ENCODE results near the gene ARHGAP18. TPM values are rescaled to one million over a fixed set of nuclear protein-coding genes. Genes with fewer than 3 reads are reported as not detected.

Gene ARHGAP18
- total RNA-seq, 1 experiment from 2014 or later: 1.6 TPM

DNA sequence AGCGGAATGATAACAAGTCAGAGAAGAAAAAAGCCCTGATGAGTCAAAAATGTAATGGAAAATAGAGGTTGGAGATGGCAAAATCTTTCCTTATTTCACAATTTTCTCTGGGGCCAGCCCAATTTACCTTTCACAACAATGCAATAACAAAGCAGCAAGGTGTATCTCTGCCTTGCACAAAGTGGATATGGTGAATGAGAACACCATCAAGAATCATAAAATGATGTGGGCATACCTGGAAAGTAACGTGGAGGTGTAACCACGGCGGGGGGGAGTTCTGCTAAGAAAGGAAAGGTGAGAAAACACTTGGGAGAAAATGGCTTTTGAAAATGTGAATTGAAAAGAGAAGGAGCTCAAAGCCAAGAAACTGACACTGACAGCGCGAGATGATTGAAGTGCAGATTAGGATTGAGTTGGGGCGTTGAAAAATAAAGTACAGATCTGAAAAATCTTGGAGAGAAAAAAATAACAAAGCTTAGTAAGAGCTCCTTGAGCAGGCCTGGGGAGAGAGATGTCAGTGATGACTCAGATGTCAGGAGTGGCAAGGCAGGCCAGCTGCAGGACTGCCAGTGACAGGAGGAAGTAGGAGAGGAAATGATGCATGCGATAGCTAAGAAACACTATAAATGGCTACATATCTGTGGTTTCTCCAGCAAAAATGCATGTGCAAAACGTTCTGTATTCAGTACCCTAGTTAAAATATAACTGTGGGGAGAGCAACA lies 26.2 kb downstream of the ARHGAP18 start:
- Histone ChIP-seq H3K27ac (ENCODE audit: low read length) (peak overlapping the region; percentile 86), H3K4me1 (ENCODE audit: low read length) (peaks cover 46% of the 10 kb centered on the region), H3K9ac (ENCODE audit: low read length) (peak overlapping the region; percentile 45), H3K4me2 (ENCODE audit: low read depth, low read length, poor library complexity, severe bottlenecking) (peak overlapping the region; percentile 82), H3K27me3 (ENCODE audit: low read length) (no peaks in the 10 kb centered on the region), H3K36me3 (ENCODE audit: insufficient read depth, low read length) (no peaks in the 10 kb centered on the region), H3K79me2 (ENCODE audit: low read length) (no peaks in the 10 kb centered on the region), H4K20me1 (ENCODE audit: insufficient read depth, low read depth, low read length) (no peaks in the 10 kb centered on the region), H3K9me2 (replicated peaks; ENCODE audit: insufficient read depth, low read length) (no peaks in the 10 kb centered on the region), H3K9me3 (ENCODE audit: low read length) (no peaks in the 10 kb centered on the region), H3K4me3 (ENCODE audit: low read length) (peak overlapping the region; percentile 54), H2AFZ (ENCODE audit: low read length) (peak overlapping the region; percentile 61; the same call in 1 of the 2 replicates)
- DNase-seq: peak; percentile 91

DNA sequence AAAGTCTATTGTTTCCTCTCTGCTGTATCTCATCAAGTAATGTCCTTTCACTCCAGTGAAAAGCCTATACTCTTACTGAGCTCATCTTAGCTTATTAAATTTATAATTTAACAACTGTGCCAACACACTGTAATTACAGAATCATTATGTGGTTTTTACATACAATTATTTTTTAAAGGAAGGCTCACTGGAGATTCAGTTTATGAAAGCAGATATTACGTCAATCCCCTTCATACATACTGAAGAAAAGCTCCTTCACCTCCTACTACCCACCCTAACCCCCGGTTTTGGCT lies 28.1 kb downstream of the ARHGAP18 start:
- Histone ChIP-seq H3K27me3 (ENCODE audit: low read length) (no peaks in the 10 kb centered on the region), H3K4me3 (ENCODE audit: low read length) (no peak overlapping the region), H3K9ac (ENCODE audit: low read length) (no peak overlapping the region), H3K9me2 (replicated peaks; ENCODE audit: insufficient read depth, low read length) (no peaks in the 10 kb centered on the region), H3K4me2 (ENCODE audit: low read depth, low read length, poor library complexity, severe bottlenecking) (no peak overlapping the region), H3K36me3 (ENCODE audit: insufficient read depth, low read length) (no peaks in the 10 kb centered on the region), H3K9me3 (ENCODE audit: low read length) (no peaks in the 10 kb centered on the region), H3K79me2 (ENCODE audit: low read length) (no peaks in the 10 kb centered on the region), H3K4me1 (ENCODE audit: low read length) (peaks cover 43% of the 10 kb centered on the region), H2AFZ (ENCODE audit: low read length) (no peak overlapping the region), H4K20me1 (ENCODE audit: insufficient read depth, low read depth, low read length) (no peaks in the 10 kb centered on the region), H3K27ac (ENCODE audit: low read length) (no peak overlapping the region)
- DNase-seq: no peak

DNA sequence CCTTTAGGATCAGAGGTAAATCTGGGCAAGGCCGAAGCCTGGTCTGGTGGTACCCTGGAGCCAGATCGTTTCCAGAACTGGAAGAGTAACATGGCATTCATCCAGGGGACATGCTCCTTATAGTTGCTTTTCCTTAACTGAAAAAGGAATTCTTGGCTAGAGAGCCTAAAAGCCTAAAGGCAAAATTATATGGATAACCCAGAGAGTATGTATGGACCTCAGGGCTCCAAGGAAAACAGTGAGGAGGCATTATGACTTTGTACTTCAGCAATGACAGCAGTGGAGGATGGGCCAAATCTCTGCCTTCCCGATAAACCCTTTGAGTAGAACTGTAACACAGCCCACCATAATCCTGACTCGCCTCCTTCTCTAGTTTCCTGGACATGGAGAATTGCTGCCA lies 29.3 kb downstream of the ARHGAP18 start:
- Histone ChIP-seq H3K27ac (ENCODE audit: low read length) (no peak overlapping the region), H3K9ac (ENCODE audit: low read length) (no peak overlapping the region), H3K36me3 (ENCODE audit: insufficient read depth, low read length) (no peaks in the 10 kb centered on the region), H2AFZ (ENCODE audit: low read length) (no peak overlapping the region), H3K4me2 (ENCODE audit: low read depth, low read length, poor library complexity, severe bottlenecking) (no peak overlapping the region), H3K27me3 (ENCODE audit: low read length) (no peaks in the 10 kb centered on the region), H3K4me1 (ENCODE audit: low read length) (peaks cover 37% of the 10 kb centered on the region), H3K9me2 (replicated peaks; ENCODE audit: insufficient read depth, low read length) (no peaks in the 10 kb centered on the region), H3K4me3 (ENCODE audit: low read length) (no peak overlapping the region), H4K20me1 (ENCODE audit: insufficient read depth, low read depth, low read length) (no peaks in the 10 kb centered on the region), H3K9me3 (ENCODE audit: low read length) (no peaks in the 10 kb centered on the region), H3K79me2 (ENCODE audit: low read length) (no peaks in the 10 kb centered on the region)
- no peak for DNase-seq

DNA sequence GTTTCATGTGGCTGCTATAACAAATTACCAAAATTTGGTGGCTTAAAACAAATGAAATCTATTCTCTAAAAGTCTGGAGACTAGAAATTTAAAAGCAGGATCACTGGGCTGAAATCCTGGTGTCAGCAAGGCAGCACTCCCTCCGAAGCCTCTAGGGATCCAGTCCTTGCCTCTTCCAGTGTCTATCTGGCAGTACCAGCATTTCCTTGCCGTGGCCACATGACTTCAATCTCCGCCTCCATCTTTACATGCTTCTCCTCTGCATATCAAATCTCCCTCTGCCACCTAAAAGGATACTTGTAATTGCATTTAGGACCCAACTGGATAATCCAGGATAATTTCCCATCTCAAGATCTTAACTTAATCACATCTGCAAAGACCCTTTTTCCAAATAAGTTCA lies 30.2 kb downstream of the ARHGAP18 start:
- DNase-seq: no peak
- H3K4me1 ChIP-seq (ENCODE audit: low read length): peaks cover 28% of the 10 kb centered on the region
- H3K36me3 ChIP-seq (ENCODE audit: insufficient read depth, low read length): no peaks in the 10 kb centered on the region
- H3K9me3 ChIP-seq (ENCODE audit: low read length): no peaks in the 10 kb centered on the region
- no peak overlapping the region for H3K4me3 ChIP-seq (ENCODE audit: low read length)
- no peaks in the 10 kb centered on the region for H3K27me3 ChIP-seq (ENCODE audit: low read length)
- no peak overlapping the region for H3K27ac ChIP-seq (ENCODE audit: low read length)
- H3K79me2 ChIP-seq (ENCODE audit: low read length): no peaks in the 10 kb centered on the region
- H3K9ac ChIP-seq (ENCODE audit: low read length): no peak overlapping the region
- H3K9me2 ChIP-seq (replicated peaks; ENCODE audit: insufficient read depth, low read length): no peaks in the 10 kb centered on the region
- H3K4me2 ChIP-seq (ENCODE audit: low read depth, low read length, poor library complexity, severe bottlenecking): no peak overlapping the region
- H2AFZ ChIP-seq (ENCODE audit: low read length): peak overlapping the region; percentile 71; the same call in 1 of the 2 replicates
- no peaks in the 10 kb centered on the region for H4K20me1 ChIP-seq (ENCODE audit: insufficient read depth, low read depth, low read length)

DNA sequence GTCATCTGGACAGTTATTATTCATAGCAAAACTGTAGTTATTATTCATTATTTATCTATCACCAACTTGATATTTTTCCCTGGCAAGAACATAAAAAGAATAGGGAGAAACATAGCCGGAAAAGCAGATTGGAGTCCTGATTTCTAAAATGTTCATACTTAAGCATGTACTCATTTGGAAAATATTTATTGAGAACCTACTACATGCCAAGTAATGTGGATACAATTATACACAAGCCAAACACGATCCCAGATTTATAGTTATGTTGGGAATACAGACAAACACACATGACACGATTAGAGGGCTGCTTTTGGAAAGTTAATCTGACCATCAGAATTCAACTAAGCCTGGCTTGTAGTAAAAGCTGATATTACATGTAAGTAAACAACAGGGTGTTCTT lies 30.7 kb downstream of the ARHGAP18 start:
- no peaks in the 10 kb centered on the region for H3K36me3 ChIP-seq (ENCODE audit: insufficient read depth, low read length)
- H3K27ac ChIP-seq (ENCODE audit: low read length): no peak overlapping the region
- H3K27me3 ChIP-seq (ENCODE audit: low read length): no peaks in the 10 kb centered on the region
- H4K20me1 ChIP-seq (ENCODE audit: insufficient read depth, low read depth, low read length): no peaks in the 10 kb centered on the region
- H3K9me2 ChIP-seq (replicated peaks; ENCODE audit: insufficient read depth, low read length): no peaks in the 10 kb centered on the region
- no peak for DNase-seq
- H3K4me2 ChIP-seq (ENCODE audit: low read depth, low read length, poor library complexity, severe bottlenecking): no peak overlapping the region
- H3K9me3 ChIP-seq (ENCODE audit: low read length): no peaks in the 10 kb centered on the region
- no peaks in the 10 kb centered on the region for H3K79me2 ChIP-seq (ENCODE audit: low read length)
- H2AFZ ChIP-seq (ENCODE audit: low read length): no peak overlapping the region
- peaks cover 25% of the 10 kb centered on the region for H3K4me1 ChIP-seq (ENCODE audit: low read length)
- no peak overlapping the region for H3K9ac ChIP-seq (ENCODE audit: low read length)
- no peak overlapping the region for H3K4me3 ChIP-seq (ENCODE audit: low read length)

DNA sequence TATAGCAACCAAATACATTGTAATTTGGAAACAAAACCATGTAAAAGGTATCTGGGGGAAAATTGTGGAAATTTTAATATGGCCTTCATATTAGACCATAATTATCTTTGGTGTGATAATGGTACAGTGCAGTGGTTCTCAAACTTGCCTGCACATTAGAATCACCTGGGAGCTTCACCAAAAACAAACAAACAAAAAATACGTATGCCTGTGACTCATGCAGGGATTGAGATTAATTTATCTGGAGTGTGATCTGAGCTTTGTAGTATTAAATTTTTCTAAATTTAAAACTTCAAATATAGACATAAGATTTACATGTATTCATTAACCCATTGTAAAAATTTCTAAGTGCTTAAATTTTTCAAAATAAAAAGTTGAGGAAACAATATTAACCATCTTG lies 31.5 kb downstream of the ARHGAP18 start:
- DNase-seq: no peak
- Histone ChIP-seq H3K79me2 (ENCODE audit: low read length) (no peaks in the 10 kb centered on the region), H3K4me2 (ENCODE audit: low read depth, low read length, poor library complexity, severe bottlenecking) (no peak overlapping the region)

DNA sequence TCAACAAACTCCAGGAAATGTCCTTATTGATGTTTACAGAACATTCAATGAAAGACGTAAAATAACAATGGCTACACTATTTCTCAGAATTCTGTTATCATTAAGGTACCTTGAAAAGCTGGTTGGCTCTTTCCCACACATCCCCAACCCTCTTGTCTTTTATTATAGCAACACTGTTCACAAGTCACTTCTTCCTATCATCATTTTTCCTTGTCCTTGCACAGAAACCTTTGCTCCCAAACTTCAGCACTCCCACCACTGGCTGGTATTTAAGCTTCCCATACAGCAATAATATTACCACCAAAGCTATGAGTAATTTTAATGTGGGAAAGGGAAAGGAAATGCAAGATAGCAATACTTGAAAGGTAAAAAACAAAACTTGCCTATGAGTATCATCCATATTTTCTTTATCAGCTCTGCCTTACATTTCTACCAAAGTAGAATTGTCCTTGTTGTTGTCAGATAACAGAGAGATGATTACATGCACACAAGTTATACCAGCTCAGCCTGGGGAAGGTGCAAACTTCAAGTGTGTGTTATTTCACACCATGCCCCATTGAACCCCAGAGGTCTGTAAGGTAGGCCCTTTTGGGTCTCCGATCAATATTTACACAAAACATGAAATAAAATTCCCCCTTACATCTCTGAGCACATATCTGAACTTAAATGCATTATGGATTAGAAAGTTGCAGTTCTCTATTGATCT lies 32.2 kb downstream of the ARHGAP18 start:
- no peaks in the 10 kb centered on the region for H3K9me2 ChIP-seq (replicated peaks; ENCODE audit: insufficient read depth, low read length)
- H2AFZ ChIP-seq (ENCODE audit: low read length): no peak overlapping the region
- H3K9ac ChIP-seq (ENCODE audit: low read length): no peak overlapping the region
- H4K20me1 ChIP-seq (ENCODE audit: insufficient read depth, low read depth, low read length): no peaks in the 10 kb centered on the region
- DNase-seq: no peak
- H3K4me2 ChIP-seq (ENCODE audit: low read depth, low read length, poor library complexity, severe bottlenecking): no peak overlapping the region
- no peaks in the 10 kb centered on the region for H3K36me3 ChIP-seq (ENCODE audit: insufficient read depth, low read length)
- no peaks in the 10 kb centered on the region for H3K27me3 ChIP-seq (ENCODE audit: low read length)
- H3K4me1 ChIP-seq (ENCODE audit: low read length): peaks cover 29% of the 10 kb centered on the region
- H3K9me3 ChIP-seq (ENCODE audit: low read length): no peaks in the 10 kb centered on the region
- H3K27ac ChIP-seq (ENCODE audit: low read length): no peak overlapping the region
- H3K4me3 ChIP-seq (ENCODE audit: low read length): no peak overlapping the region
- H3K79me2 ChIP-seq (ENCODE audit: low read length): no peaks in the 10 kb centered on the region

More for the DNA sequence above, 31.5 kb downstream of the ARHGAP18 start:
- no peak overlapping the region for H3K9ac ChIP-seq (ENCODE audit: low read length)
- H3K9me2 ChIP-seq (replicated peaks; ENCODE audit: insufficient read depth, low read length): no peaks in the 10 kb centered on the region
- no peaks in the 10 kb centered on the region for H3K9me3 ChIP-seq (ENCODE audit: low read length)
- no peaks in the 10 kb centered on the region for H3K27me3 ChIP-seq (ENCODE audit: low read length)
- H3K27ac ChIP-seq (ENCODE audit: low read length): no peak overlapping the region
- H3K36me3 ChIP-seq (ENCODE audit: insufficient read depth, low read length): no peaks in the 10 kb centered on the region
- no peaks in the 10 kb centered on the region for H4K20me1 ChIP-seq (ENCODE audit: insufficient read depth, low read depth, low read length)
- no peak overlapping the region for H3K4me3 ChIP-seq (ENCODE audit: low read length)
- H3K4me1 ChIP-seq (ENCODE audit: low read length): peaks cover 25% of the 10 kb centered on the region
- no peak overlapping the region for H2AFZ ChIP-seq (ENCODE audit: low read length)

DNA sequence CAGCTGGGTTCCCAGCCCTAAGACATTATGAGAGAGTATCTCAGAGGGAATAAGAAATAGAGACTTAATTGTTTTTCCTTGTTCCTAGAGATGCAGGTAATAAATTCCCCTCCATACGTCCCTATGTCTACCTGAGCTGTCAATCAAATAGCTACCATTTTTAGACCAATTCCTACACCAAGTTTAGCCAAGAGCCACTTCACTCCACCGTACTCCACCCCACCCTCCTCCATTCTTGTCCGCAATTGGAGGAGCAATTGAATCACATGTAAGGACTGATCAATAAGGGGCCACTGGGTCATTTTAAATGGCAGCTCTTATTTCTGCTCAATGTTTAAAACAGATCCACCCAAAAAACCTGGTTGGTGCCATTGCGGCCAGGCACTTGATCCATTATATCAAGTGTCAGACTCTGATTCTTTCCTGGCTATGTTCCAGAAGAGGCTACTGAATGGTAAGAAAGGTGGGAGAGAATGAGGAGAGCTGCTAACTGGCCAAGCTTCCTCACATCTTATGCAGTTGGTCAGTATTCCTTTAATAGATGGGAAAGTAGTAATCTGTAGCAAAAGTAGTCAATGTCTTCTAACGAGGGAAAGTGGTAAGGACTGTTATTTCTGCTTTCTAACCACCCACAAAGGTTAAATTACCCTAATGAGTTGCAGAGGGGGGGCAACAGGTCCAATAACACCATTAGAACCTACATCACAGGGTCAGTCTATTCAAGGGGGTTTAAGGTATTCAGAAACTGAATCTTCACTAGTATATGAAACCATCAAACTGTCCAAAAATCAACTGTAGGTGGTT lies 34.1 kb downstream of the ARHGAP18 start:
- Histone ChIP-seq H3K36me3 (ENCODE audit: insufficient read depth, low read length) (no peaks in the 10 kb centered on the region), H3K27ac (ENCODE audit: low read length) (no peak overlapping the region), H3K9ac (ENCODE audit: low read length) (no peak overlapping the region), H3K4me2 (ENCODE audit: low read depth, low read length, poor library complexity, severe bottlenecking) (no peak overlapping the region), H3K9me2 (replicated peaks; ENCODE audit: insufficient read depth, low read length) (no peaks in the 10 kb centered on the region), H3K4me3 (ENCODE audit: low read length) (no peak overlapping the region), H3K79me2 (ENCODE audit: low read length) (no peaks in the 10 kb centered on the region), H2AFZ (ENCODE audit: low read length) (no peak overlapping the region), H4K20me1 (ENCODE audit: insufficient read depth, low read depth, low read length) (no peaks in the 10 kb centered on the region), H3K27me3 (ENCODE audit: low read length) (no peaks in the 10 kb centered on the region), H3K4me1 (ENCODE audit: low read length) (peaks cover 32% of the 10 kb centered on the region), H3K9me3 (ENCODE audit: low read length) (no peaks in the 10 kb centered on the region)
- DNase-seq: no peak
